K562 (cell line): ENCODE results near the gene C2. TPM values are rescaled to one million over a fixed set of nuclear protein-coding genes. Genes with fewer than 3 reads are reported as not detected.

Source experiments
- ATAC-seq: fragments of 200-7000 bp; cut with Tn5 transposase; 3 replicates; pipeline ENCODE4 v1.9.1; 2020; ENCODE audit warnings: moderate library complexity
- BruUV-seq: library from RNA; stranded (reverse); fragments of 400-500 nt; replicated peaks from 2 replicates; lab custom pipeline; 2021; lab: Mats Ljungman, UMichigan
- CTCF ChIA-PET: fragments of 300-600 bp; formaldehyde crosslinking; extraction: SDS; loops from one replicate; lab custom pipeline; 2021; ENCODE audit warnings: low intra/inter-chr PET ratio; lab: Yijun Ruan, JAX
- POLR2A ChIA-PET: fragments of 300-600, 350-650 bp; sonication (Branson Sonifier 250); formaldehyde crosslinking; extraction: SDS; loops from one replicate; lab custom pipeline; 2021; ENCODE audit warnings: antibody characterized with exemption, inconsistent platforms; lab: Yijun Ruan, JAX
- DNase-seq, 4 experiments: peaks; one replicate each; pipeline versions ENCODE4 v3.0.0 to v3.0.0-alpha.2; 2011 to 2018; ENCODE audit warnings: low spot score in 3 of 4, mixed read lengths in 3 of 4; ENCODE audit errors: extremely low read depth in 1 of 4
- FAIRE-seq: peaks from 2 replicates; lab custom pipeline; 2011; peaks lifted over from hg19 to GRCh38; lab: Jason Lieb, UNC
- H2AFZ ChIP-seq: 2 replicates; pipeline ENCODE4 v1.6.0; 2011; ENCODE audit warnings: low read depth, low read length, control low read depth, inconsistent platforms
- H3K27ac ChIP-seq: fragments of 200-600 bp; 3 replicates; pipeline ENCODE4 v1.8.0; 2011; ENCODE audit warnings: low read depth, mild to moderate bottlenecking, control low read depth, inconsistent platforms, low read length, moderate library complexity, mixed read lengths; ENCODE audit errors: extremely low read depth
- H3K27me3 ChIP-seq, 2 experiments: fragments of 300-600 bp in 1 of 2; 2 replicates in 1 of 2; 3 replicates in 1 of 2; pipeline versions ENCODE4 v1.6.0 to v1.8.0; 2011; ENCODE audit warnings: inconsistent platforms in 2 of 2, low read length in 2 of 2, mild to moderate bottlenecking in 1 of 2, mixed read lengths in 1 of 2, moderate library complexity in 1 of 2; ENCODE audit not compliant: control insufficient read depth in 2 of 2, insufficient read depth in 2 of 2
- H3K36me3 ChIP-seq: fragments of 300-600 bp; 3 replicates; pipeline ENCODE4 v1.8.0; 2011; ENCODE audit warnings: mild to moderate bottlenecking, low read length, inconsistent platforms; ENCODE audit not compliant: control insufficient read depth, insufficient read depth
- H3K4me1 ChIP-seq, 2 experiments: fragments of 200-600 bp in 1 of 2; replicated peaks in 1 of 2; 2 replicates in 1 of 2; 3 replicates in 1 of 2; pipeline versions ENCODE4 v1.5.1 to v1.8.0; 2011; ENCODE audit warnings: inconsistent platforms in 2 of 2, low read length in 2 of 2, mild to moderate bottlenecking in 1 of 2, mixed read lengths in 1 of 2, moderate library complexity in 1 of 2; ENCODE audit not compliant: control insufficient read depth in 2 of 2, insufficient read depth in 2 of 2
- H3K4me2 ChIP-seq: 2 replicates; pipeline ENCODE4 v1.6.1; 2011; ENCODE audit warnings: low read length, control low read depth, inconsistent platforms, mixed read lengths; ENCODE audit not compliant: insufficient read depth
- H3K4me3 ChIP-seq: fragments of 200-600 bp; sonication (generic), shearing (Covaris generic); 2 replicates; pipeline ENCODE4 v1.5.1; 2016; ENCODE audit warnings: control low read depth, inconsistent platforms
- H3K79me2 ChIP-seq: fragments of 200-600 bp; 3 replicates; pipeline ENCODE4 v1.8.0; 2011; ENCODE audit warnings: low read length, inconsistent platforms; ENCODE audit not compliant: control insufficient read depth, insufficient read depth
- H3K9ac ChIP-seq, 2 experiments: 2 replicates each; pipeline versions ENCODE4 v1.6.0 to v1.6.1; 2011; ENCODE audit warnings: low read depth in 2 of 2, low read length in 2 of 2, control low read depth in 1 of 2, inconsistent platforms in 1 of 2, mild to moderate bottlenecking in 1 of 2, mixed read lengths in 1 of 2; ENCODE audit not compliant: insufficient read depth in 1 of 2
- H3K9me1 ChIP-seq: one replicate; pipeline ENCODE4 v1.6.0; 2011; ENCODE audit warnings: inconsistent platforms, mild to moderate bottlenecking, low read length, moderate library complexity; ENCODE audit not compliant: control insufficient read depth, insufficient read depth
- H3K9me3 ChIP-seq: replicated peaks from 2 replicates; pipeline ENCODE4 v1.5.1; 2011; ENCODE audit warnings: low read depth, low read length, inconsistent platforms; ENCODE audit not compliant: control insufficient read depth, insufficient read depth
- H4K20me1 ChIP-seq: replicated peaks from 2 replicates; pipeline ENCODE4 v1.6.1; 2011; ENCODE audit warnings: low read length, inconsistent platforms, mixed read lengths; ENCODE audit not compliant: control insufficient read depth, insufficient read depth
- ATF1 ChIP-seq, 2 experiments: fragments of 450-650 bp in 1 of 2; IDR thresholded peaks; 2 replicates each; pipeline ENCODE4 v1.6.1; 2016; ENCODE audit warnings: missing compliant biosample characterization in 1 of 2, missing genetic modification characterization in 1 of 2
- CTCFL ChIP-seq: IDR thresholded peaks from 2 replicates; pipeline ENCODE4 v1.6.1; 2011; ENCODE audit warnings: borderline replicate concordance, low read depth, mild to moderate bottlenecking, moderate library complexity, low read length; ENCODE audit not compliant: insufficient read depth, poor library complexity, severe bottlenecking
- DACH1 ChIP-seq: fragments of 450-650 bp; IDR thresholded peaks from 2 replicates; pipeline ENCODE4 v1.6.1; 2018; ENCODE audit not compliant: partially characterized antibody
- FIP1L1 ChIP-seq: fragments of 200-400 bp; formaldehyde crosslinking; IDR thresholded peaks from 2 replicates; pipeline ENCODE4 v1.6.1; 2018; ENCODE audit warnings: mild to moderate bottlenecking, low read depth, low read length; ENCODE audit not compliant: poor library complexity, severe bottlenecking
- FOXK2 ChIP-seq, 2 experiments: fragments of 450-650 bp; IDR thresholded peaks in 1 of 2; conservative IDR thresholded peaks in 1 of 2; 2 replicates each; pipeline ENCODE4 v1.6.1; 2016; ENCODE audit warnings: low read depth in 2 of 2, mild to moderate bottlenecking in 1 of 2
- HNRNPUL1 ChIP-seq: fragments of 200-400 bp; formaldehyde crosslinking; IDR thresholded peaks from 2 replicates; pipeline ENCODE4 v1.6.1; 2017; ENCODE audit warnings: low read length
- ILF3 ChIP-seq: fragments of 450-650 bp; IDR thresholded peaks from 2 replicates; pipeline ENCODE4 v1.6.1; 2018; ENCODE audit warnings: antibody characterized with exemption, mild to moderate bottlenecking, moderate library complexity, borderline replicate concordance
- JUN ChIP-seq, 2 experiments: sonication (generic) in 1 of 2; formaldehyde crosslinking in 1 of 2; IDR thresholded peaks; 2 replicates each; pipeline versions ENCODE4 v1.6.1 to v1.8.0; 2012 to 2022; ENCODE audit warnings: borderline replicate concordance in 2 of 2, mild to moderate bottlenecking in 2 of 2, improper control_type of control experiment in 1 of 2, low read depth in 1 of 2, low read length in 1 of 2, missing genetic modification reagents in 1 of 2
- KDM5B ChIP-seq: fragments of 200-600 bp; sonication (generic); IDR thresholded peaks from 2 replicates; pipeline ENCODE4 v1.6.1; 2012; ENCODE audit warnings: low read depth, mild to moderate bottlenecking, moderate library complexity, low read length, control low read depth, inconsistent platforms; ENCODE audit not compliant: insufficient replicate concordance
- MAFF ChIP-seq: IDR thresholded peaks from 2 replicates; pipeline ENCODE4 v1.6.1; 2012; ENCODE audit warnings: low read length, improper control_type of control experiment
- MAFK ChIP-seq: IDR thresholded peaks from 2 replicates; pipeline ENCODE4 v1.6.1; 2011; ENCODE audit warnings: low read length, improper control_type of control experiment
- RB1 ChIP-seq: fragments of 450-650 bp; IDR thresholded peaks from 2 replicates; pipeline ENCODE4 v1.6.1; 2017; ENCODE audit warnings: low read depth, mild to moderate bottlenecking
- SUPT5H ChIP-seq: fragments of 450-650 bp; IDR thresholded peaks from 2 replicates; pipeline ENCODE4 v1.6.1; 2016
- USF1 ChIP-seq: sonication (generic); formaldehyde crosslinking; IDR thresholded peaks from 2 replicates; pipeline ENCODE4 v1.9.0; 2022; ENCODE audit warnings: mild to moderate bottlenecking, missing genetic modification reagents
- ZNF316 ChIP-seq: fragments of 450-650 bp; IDR thresholded peaks from 2 replicates; pipeline ENCODE4 v1.6.1; 2016
- ZNF398 ChIP-seq: fragments of 250-450 bp; sonication (Bioruptor Pico); IDR thresholded peaks from 2 replicates; pipeline ENCODE4 v1.8.0; 2021; ENCODE audit warnings: moderate library complexity, mild to moderate bottlenecking, inconsistent platforms
- ZNF766 ChIP-seq: fragments of 200-800 bp; sonication (Bioruptor generic); conservative IDR thresholded peaks from 2 replicates; pipeline ENCODE4 v1.6.1; 2016; ENCODE audit warnings: missing genetic modification characterization, missing compliant biosample characterization
- WGBS: fragments of 100-300 bp; shearing (Covaris generic); methylation state at CpG from one replicate; pipeline ENCODE4 v1.1.6; 2016; ENCODE audit warnings: low coverage, mixed read lengths; ENCODE audit not compliant: insufficient coverage; ENCODE audit errors: missing lambda C conversion rate; 5-methylcytosine and 5-hydroxymethylcytosine counted together
- in situ Hi-C: fragments of 300-500 bp; cut with MboI; formaldehyde crosslinking; loops from 4 replicates; pipeline ENCODE4 v1.15.0; 2018; ENCODE audit warnings: inconsistent platforms, mixed read lengths
- intact Hi-C: fragments of 100-400 bp; cut with micrococcal nuclease; formaldehyde crosslinking; loops from 2 replicates; pipeline ENCODE4 v1.14.2; 2022
- polyA plus RNA-seq, 8 experiments: library from polyadenylated mRNA; depleted of rRNA in 4 of 8; stranded (reverse) in 5 of 8; unstranded in 3 of 8; fragments of >200 nt; fragmentation: Nextera tagmentation in 2 of 8; fragmentation: Illumina TruSeq in 1 of 8; extraction: Ambion mirVana in 2 of 8; extraction: Trizol in 1 of 8; gene quantifications; 2 replicates each; pipeline versions ENCODE4 v1.2.1 to v1.2.3, GENCODE V29; 2011 to 2014; ENCODE audit warnings: inconsistent platforms in 1 of 8, missing spikeins in 1 of 8
- total RNA-seq, 7 experiments: library from RNA; depleted of rRNA in 6 of 7; stranded (reverse); fragments of >200 nt in 6 of 7; fragmentation: Illumina TruSeq in 2 of 7; extraction: Trizol in 2 of 7; gene quantifications; 2 replicates each; pipeline versions ENCODE4 v1.2.1 to v1.2.3, GENCODE V29; 2011 to 2021; ENCODE audit warnings: low replicate concordance in 1 of 7

Gene C2
- total and polyA plus RNA-seq, 9 of the 15 experiments (the other 6 are each of a cell fraction or from before 2014, with no cell fraction given) = 0.05 to 1.1 (median 0.39) TPM; not detected in 1

GRCh38 chr6:31949926-31950548 is 22.5 kb downstream of the C2 start:
- H2AFZ ChIP-seq = no peak overlapping the region
- H3K36me3 ChIP-seq = peaks cover 43% of the 10 kb centered on the region
- no peaks in the 10 kb centered on the region for H4K20me1 ChIP-seq
- WGBS = 82% methylated on average over 7 of the region's 7 CpGs
- peaks cover 7% of the 10 kb centered on the region for H3K9me1 ChIP-seq
- no peaks in the 10 kb centered on the region for H3K9me3 ChIP-seq
- no peak overlapping the region for H3K9ac ChIP-seq
- peaks cover 0 to 1% of the 10 kb centered on the region in 2 experiments; a peak in 1 of 5 replicates for H3K27me3 ChIP-seq
- H3K4me3 ChIP-seq = no peak overlapping the region
- no peaks in the 10 kb centered on the region for H3K79me2 ChIP-seq
- CTCF ChIA-PET = no interaction called here
- intact Hi-C loops = loop anchor here (5.0 kb wide), 1 partner anchor 48 kb away; the partner anchor contains the start of gene ZBTB12
- FAIRE-seq (peak; percentile 19), DNase-seq (no peak), ATAC-seq (no peak)
- H3K4me2 ChIP-seq = no peak overlapping the region
- peak overlapping the region; percentile 59; the same call in 2 of the 3 replicates for H3K27ac ChIP-seq
- no TSS peak for BruUV-seq
- POLR2A ChIA-PET = interaction anchor here (0.6 to 2.4 kb wide), 9 partner anchors 7 to 264 kb away, joined by 3 to 16 read pairs (median 4); partner anchors contain the start of genes CLIC1, NELFE and SKIC2
- in situ Hi-C loops = loop anchor here (10.0 kb wide), 1 partner anchor 95 kb away; no protein-coding TSS in a partner anchor
- H3K4me1 ChIP-seq = peaks cover 20 to 24% of the 10 kb centered on the region in 2 experiments
- TF ChIP-seq FOXK2 (conservative IDR thresholded peaks at IDR 0.05 in 1 of 2, IDR thresholded peaks at IDR 0.05 in 1 of 2; ENCODE audit: low read depth in 2 of 2) (no peak), ILF3 (no peak), HNRNPUL1 (no peak), MAFF (peak; percentile 42; the same call in 1 of the 2 replicates), ATF1 (CRISPR knock-in tag; IDR thresholded peaks at IDR 0.05) (no peak), ATF1 (tag; IDR thresholded peaks at IDR 0.05) (no peak), KDM5B (peak; percentile 41), USF1 (CRISPR knock-in tag) (peak; percentile 7; the same call in 1 of the 2 replicates), ZNF316 (peak; percentile 78), SUPT5H (0 out of 2 replicates have a peak, but pooled peaks have one; percentile 25), RB1 (no peak), MAFK (peak; percentile 46), JUN (IDR thresholded peaks at IDR 0.05; ENCODE audit: borderline replicate concordance, low read depth, low read length) (no peak), JUN (CRISPR knock-in tag; IDR thresholded peaks at IDR 0.05; ENCODE audit: borderline replicate concordance) (no peak), CTCFL (no peak), DACH1 (no peak), ZNF766 (CRISPR knock-in tag) (no peak), FIP1L1 (no peak), ZNF398 (CRISPR knock-in tag) (no peak)
